ENCODE data around the gene CDH23.

CDH23 gene

GRCh38 chr10:71368643-71369042, 28.1 kb upstream of the CDH23 start:
- DNase-seq (ENCODE audit: low read depth, low spot score): no peak
- no peak overlapping the region for H3K27ac ChIP-seq

- DNase-seq (ENCODE audit: low read depth, low spot score): no peak
- H3K27ac ChIP-seq: no peak overlapping the region
Observed at GRCh38 chr10:71369602-71370001, 27.1 kb upstream of the CDH23 start.

- H3K27ac ChIP-seq: no peak overlapping the region
- no peak for DNase-seq (ENCODE audit: low read depth, low spot score)
Observed at GRCh38 chr10:71370031-71370430, 26.7 kb upstream of the CDH23 start.

- no peak overlapping the region for H3K27ac ChIP-seq
Observed at GRCh38 chr10:71371750-71372166, 25.0 kb upstream of the CDH23 start.

GRCh38 chr10:71372882-71373495, 23.7 kb upstream of the CDH23 start:
- H3K27ac ChIP-seq: no peak overlapping the region
- no peak for DNase-seq (ENCODE audit: low read depth, low spot score)

More at GRCh38 chr10:71371750-71372166, 25.0 kb upstream of the CDH23 start:
- no peak for DNase-seq (ENCODE audit: low read depth, low spot score)

GRCh38 chr10:71374481-71375233, 22.1 kb upstream of the CDH23 start:
- H3K27ac ChIP-seq: no peak overlapping the region
- no peak for DNase-seq (ENCODE audit: low read depth, low spot score)

- DNase-seq (ENCODE audit: low read depth, low spot score): no peak
- H3K27ac ChIP-seq: no peak overlapping the region
Observed at GRCh38 chr10:71375952-71376351, 20.8 kb upstream of the CDH23 start.

- peak overlapping the region; percentile 9 for H3K27ac ChIP-seq
- DNase-seq (ENCODE audit: low read depth, low spot score): no peak
Observed at GRCh38 chr10:71378336-71379117, 18.2 kb upstream of the CDH23 start.

- no peak overlapping the region for H3K27ac ChIP-seq
- no peak for DNase-seq (ENCODE audit: low read depth, low spot score)
Observed at GRCh38 chr10:71379118-71379766, 17.5 kb upstream of the CDH23 start.

- H3K27ac ChIP-seq: no peak overlapping the region
- DNase-seq (ENCODE audit: low read depth, low spot score): no peak
Observed at GRCh38 chr10:71380841-71381240, 15.9 kb upstream of the CDH23 start.

GRCh38 chr10:71381611-71382010, 15.1 kb upstream of the CDH23 start:
- H3K27ac ChIP-seq: no peak overlapping the region
- DNase-seq (ENCODE audit: low read depth, low spot score): no peak

- no peak overlapping the region for H3K27ac ChIP-seq
Observed at GRCh38 chr10:71382028-71382427, 14.7 kb upstream of the CDH23 start.

GRCh38 chr10:71382757-71383156, 14.0 kb upstream of the CDH23 start:
- H3K27ac ChIP-seq: no peak overlapping the region
- no peak for DNase-seq (ENCODE audit: low read depth, low spot score)

More at GRCh38 chr10:71382028-71382427, 14.7 kb upstream of the CDH23 start:
- no peak for DNase-seq (ENCODE audit: low read depth, low spot score)

- no peak overlapping the region for H3K27ac ChIP-seq
- DNase-seq (ENCODE audit: low read depth, low spot score): no peak
Observed at GRCh38 chr10:71383972-71384687, 12.6 kb upstream of the CDH23 start.

GRCh38 chr10:71388171-71388570, 8.5 kb upstream of the CDH23 start:
- DNase-seq (ENCODE audit: low read depth, low spot score): no peak
- H3K27ac ChIP-seq: no peak overlapping the region

- H3K27ac ChIP-seq: no peak overlapping the region
Observed at GRCh38 chr10:71388583-71389310, 8.0 kb upstream of the CDH23 start.

GRCh38 chr10:71389768-71390460, 6.8 kb upstream of the CDH23 start:
- DNase-seq (ENCODE audit: low read depth, low spot score): no peak
- no peak overlapping the region for H3K27ac ChIP-seq

More at GRCh38 chr10:71388583-71389310, 8.0 kb upstream of the CDH23 start:
- DNase-seq (ENCODE audit: low read depth, low spot score): no peak

GRCh38 chr10:71390461-71390835, 6.3 kb upstream of the CDH23 start:
- DNase-seq (ENCODE audit: low read depth, low spot score): no peak
- no peak overlapping the region for H3K27ac ChIP-seq
